PC-9 (cell line): Measurements from ENCODE around the gene RPS14. TPM values are rescaled to one million over a fixed set of nuclear protein-coding genes. Genes with fewer than 3 reads are reported as not detected.

Source experiments
- BruUV-seq: library from RNA; stranded (reverse); fragments of 400-500 nt; replicated peaks from 2 replicates; lab custom pipeline; 2021; lab: Mats Ljungman, UMichigan
- CTCF ChIA-PET: fragments of 300-600 bp; sonication (Branson Sonifier 250); formaldehyde crosslinking; loops from one replicate; lab custom pipeline; 2022; ENCODE audit warnings: antibody characterized with exemption; lab: Charles Lee
- POLR2A ChIA-PET: fragments of 300-600 bp; sonication (Branson Sonifier 250); formaldehyde crosslinking; loops from one replicate; lab custom pipeline; 2022; ENCODE audit warnings: antibody characterized with exemption; ENCODE audit not compliant: unreplicated experiment; lab: Charles Lee
- DNase-seq, 2 experiments: peaks; one replicate each; pipeline versions ENCODE4 v3.0.0 to v3.0.0-alpha.2; 2015 to 2022; ENCODE audit warnings: mixed read lengths in 1 of 2
- H2AFZ ChIP-seq: fragments of 200-600 bp; sonication (generic); 2 replicates; pipeline ENCODE4 v1.8.1; 2017; ENCODE audit warnings: antibody characterized with exemption
- H3F3A ChIP-seq: fragments of 200-600 bp; sonication (generic); 2 replicates; pipeline ENCODE4 v1.8.1; 2017; ENCODE audit warnings: antibody characterized with exemption, mild to moderate bottlenecking, low read depth; ENCODE audit not compliant: insufficient read depth
- H3K27ac ChIP-seq: fragments of 200-600 bp; sonication (generic); 2 replicates; pipeline ENCODE4 v1.6.1; 2016; ENCODE audit warnings: mixed run types
- H3K27me3 ChIP-seq: fragments of 200-600 bp; sonication (generic); 2 replicates; pipeline ENCODE4 v1.6.1; 2016; ENCODE audit warnings: low read depth, mixed run types; ENCODE audit not compliant: insufficient read depth
- H3K36me3 ChIP-seq: fragments of 200-600 bp; sonication (generic); 2 replicates; pipeline ENCODE4 v1.6.1; 2016; ENCODE audit warnings: low read depth, mixed run types
- H3K4me1 ChIP-seq: fragments of 200-600 bp; sonication (generic); replicated peaks from 2 replicates; pipeline ENCODE4 v1.6.1; 2016; ENCODE audit warnings: mixed run types; ENCODE audit not compliant: insufficient read depth
- H3K4me2 ChIP-seq: fragments of 200-600 bp; sonication (generic); 2 replicates; pipeline ENCODE4 v1.6.1; 2017; ENCODE audit warnings: mixed run types
- H3K4me3 ChIP-seq: fragments of 200-600 bp; sonication (generic); 2 replicates; pipeline ENCODE4 v1.6.1; 2016; ENCODE audit warnings: mixed run types
- H3K79me2 ChIP-seq: fragments of 200-600 bp; sonication (generic); 2 replicates; pipeline ENCODE4 v1.6.1; 2017; ENCODE audit warnings: low read depth, mixed run types
- H3K9me2 ChIP-seq: fragments of 200-600 bp; sonication (generic); 2 replicates; pipeline ENCODE4 v1.8.1; 2017; ENCODE audit warnings: mild to moderate bottlenecking; ENCODE audit not compliant: insufficient read depth
- H3K9me3 ChIP-seq: fragments of 200-600 bp; sonication (generic); 2 replicates; pipeline ENCODE4 v1.8.1; 2016; ENCODE audit warnings: low read depth; ENCODE audit not compliant: insufficient read depth
- H4K20me1 ChIP-seq: fragments of 200-600 bp; sonication (generic); 2 replicates; pipeline ENCODE4 v1.8.1; 2017; ENCODE audit not compliant: insufficient read depth
- EZH2 ChIP-seq: fragments of 200-600 bp; sonication (generic); IDR thresholded peaks from 2 replicates; pipeline ENCODE4 v1.8.0; 2017; ENCODE audit warnings: antibody characterized with exemption, low read depth
- intact Hi-C: fragments of 100-400 bp; cut with micrococcal nuclease; formaldehyde crosslinking; loops from one replicate; pipeline ENCODE4 v1.10.0; 2022; ENCODE audit not compliant: unreplicated experiment
- total RNA-seq: library from RNA; stranded (reverse); gene quantifications from 2 replicates; pipeline ENCODE4 v1.2.3, GENCODE V29; 2021
- TF ChIP-seq, protein P1 (sequence below): fragments of 200-600 bp; sonication (generic); conservative IDR thresholded peaks from 2 replicates; pipeline ENCODE4 v1.6.1; 2017; ENCODE audit warnings: mixed run types, antibody characterized with exemption, mild to moderate bottlenecking, moderate library complexity

RPS14 gene
- total RNA-seq, 1 experiment from 2014 or later, result 2,907 TPM

DNA sequence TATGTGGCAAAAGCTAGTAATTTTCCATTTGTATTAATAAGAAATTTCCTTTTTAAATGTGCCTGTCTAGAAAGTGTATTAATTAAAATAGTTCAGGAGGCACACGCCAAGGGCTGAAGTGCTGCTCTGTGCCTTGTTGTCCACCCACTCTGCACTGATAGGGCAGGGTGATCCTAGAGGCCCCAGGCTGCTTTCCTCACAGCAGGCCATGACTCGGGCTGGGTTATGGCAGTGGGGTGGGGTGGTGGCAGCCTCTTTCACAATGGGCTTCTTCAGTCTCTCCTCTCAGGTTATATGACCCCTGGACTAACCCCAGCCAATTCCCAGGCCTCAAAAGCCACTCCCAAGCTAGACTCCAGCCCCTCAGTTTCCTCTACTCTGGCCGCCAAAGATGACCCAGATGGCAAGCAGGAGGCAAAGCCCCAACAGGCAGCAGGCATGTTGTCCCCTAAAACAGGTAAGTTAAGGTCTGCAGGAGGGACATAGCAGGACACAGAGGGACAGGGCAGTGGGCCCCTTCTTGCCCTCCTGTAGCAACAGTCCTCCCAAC is 56.4 kb downstream of the RPS14 start:
- intact Hi-C loops, result no loop called here
- no peak overlapping the region for H2AFZ ChIP-seq
- TF ChIP-seq, protein P1, sequence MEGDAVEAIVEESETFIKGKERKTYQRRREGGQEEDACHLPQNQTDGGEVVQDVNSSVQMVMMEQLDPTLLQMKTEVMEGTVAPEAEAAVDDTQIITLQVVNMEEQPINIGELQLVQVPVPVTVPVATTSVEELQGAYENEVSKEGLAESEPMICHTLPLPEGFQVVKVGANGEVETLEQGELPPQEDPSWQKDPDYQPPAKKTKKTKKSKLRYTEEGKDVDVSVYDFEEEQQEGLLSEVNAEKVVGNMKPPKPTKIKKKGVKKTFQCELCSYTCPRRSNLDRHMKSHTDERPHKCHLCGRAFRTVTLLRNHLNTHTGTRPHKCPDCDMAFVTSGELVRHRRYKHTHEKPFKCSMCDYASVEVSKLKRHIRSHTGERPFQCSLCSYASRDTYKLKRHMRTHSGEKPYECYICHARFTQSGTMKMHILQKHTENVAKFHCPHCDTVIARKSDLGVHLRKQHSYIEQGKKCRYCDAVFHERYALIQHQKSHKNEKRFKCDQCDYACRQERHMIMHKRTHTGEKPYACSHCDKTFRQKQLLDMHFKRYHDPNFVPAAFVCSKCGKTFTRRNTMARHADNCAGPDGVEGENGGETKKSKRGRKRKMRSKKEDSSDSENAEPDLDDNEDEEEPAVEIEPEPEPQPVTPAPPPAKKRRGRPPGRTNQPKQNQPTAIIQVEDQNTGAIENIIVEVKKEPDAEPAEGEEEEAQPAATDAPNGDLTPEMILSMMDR, result no peak
- TF ChIP-seq EZH2, result no peak
- no peaks in the 10 kb centered on the region for H4K20me1 ChIP-seq
- H3K4me3 ChIP-seq, result no peak overlapping the region
- H3K4me1 ChIP-seq, result no peaks in the 10 kb centered on the region
- no TSS peak for BruUV-seq
- H3K79me2 ChIP-seq, result no peaks in the 10 kb centered on the region
- H3F3A ChIP-seq, result no peaks in the 10 kb centered on the region
- H3K36me3 ChIP-seq, result no peaks in the 10 kb centered on the region
- no peak overlapping the region for H3K4me2 ChIP-seq
- no peak overlapping the region for H3K27ac ChIP-seq
- POLR2A ChIA-PET, result no interaction called here
- H3K9me3 ChIP-seq, result no peaks in the 10 kb centered on the region
- no peak for DNase-seq
- CTCF ChIA-PET, result no interaction called here
- H3K27me3 ChIP-seq, result no peaks in the 10 kb centered on the region
- no peaks in the 10 kb centered on the region for H3K9me2 ChIP-seq

DNA sequence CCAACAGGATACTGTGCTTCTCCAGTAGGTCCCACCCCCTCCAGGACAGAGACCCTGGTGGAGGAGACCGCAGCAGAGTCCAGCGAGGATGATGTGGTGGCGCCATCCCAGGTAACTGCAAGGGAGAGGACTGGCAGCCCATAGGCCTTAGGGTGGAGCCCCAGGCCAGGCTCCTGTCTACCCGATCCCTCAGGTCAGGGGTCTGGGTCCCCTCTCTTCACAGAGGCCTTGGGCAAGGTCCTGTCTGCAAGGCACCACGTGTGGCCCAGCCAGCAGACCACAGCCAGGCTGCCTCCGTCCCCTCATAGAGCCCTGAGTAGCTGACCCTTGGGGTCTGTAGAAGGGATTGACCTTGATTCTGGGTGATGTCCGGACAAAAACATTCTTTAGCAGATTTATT is 56.9 kb downstream of the RPS14 start:
- Histone ChIP-seq H4K20me1 (no peaks in the 10 kb centered on the region), H3F3A (0 out of 2 replicates have a peak, but pooled peaks cover 2% of the 10 kb centered on the region), H3K4me3 (no peak overlapping the region), H3K27me3 (no peaks in the 10 kb centered on the region), H3K9me3 (no peaks in the 10 kb centered on the region), H3K9me2 (no peaks in the 10 kb centered on the region), H2AFZ (no peak overlapping the region), H3K79me2 (no peaks in the 10 kb centered on the region), H3K27ac (no peak overlapping the region), H3K4me2 (no peak overlapping the region), H3K36me3 (no peaks in the 10 kb centered on the region), H3K4me1 (no peaks in the 10 kb centered on the region)
- no peak for TF ChIP-seq EZH2
- TF ChIP-seq, protein P1, result no peak
- ChIA-PET CTCF (no interaction called here), POLR2A (no interaction called here)
- intact Hi-C loops, result no loop called here
- DNase-seq, result no peak
- BruUV-seq, result no TSS peak

Other genes with a start within 250 kb of the RPS14 start
- 0.13 and 0.65 TPM in 2 replicates for gene CAMK2A, start 160.0 kb downstream of the RPS14 start, total RNA-seq
- 2.6 and 3.2 TPM in 2 replicates for gene ARSI, start 146.8 kb downstream of the RPS14 start, total RNA-seq
- gene TCOF1, start 92.0 kb downstream of the RPS14 start, total RNA-seq, result 68.4 and 75.3 TPM in 2 replicates
- 41.1 and 52.0 TPM in 2 replicates for gene CD74, start 36.8 kb downstream of the RPS14 start, total RNA-seq
- gene NDST1, start 58.4 kb upstream of the RPS14 start, total RNA-seq, result 94.3 and 100.0 TPM in 2 replicates
- gene SYNPO, start 190.9 kb upstream of the RPS14 start, total RNA-seq, result 1.8 and 2.0 TPM in 2 replicates
- gene MYOZ3, start 211.5 kb upstream of the RPS14 start, total RNA-seq, result 0.25 TPM in 1 of 2 replicates, not detected in the other